OCI-LY7 (cell line): Measurements from ENCODE around the gene NKX2-8. TPM values are rescaled to one million over a fixed set of nuclear protein-coding genes. Genes with fewer than 3 reads are reported as not detected.

ENCODE experiments used
- BruUV-seq: library from RNA; stranded (reverse); fragments of 400-500 nt; replicated peaks from 2 replicates; lab custom pipeline; 2021; lab: Mats Ljungman, UMichigan
- CTCF ChIA-PET: fragments of 300-600 bp; sonication (Branson Sonifier 250); formaldehyde crosslinking; loops from one replicate; lab custom pipeline; 2022; ENCODE audit warnings: antibody characterized with exemption; ENCODE audit not compliant: unreplicated experiment; lab: Charles Lee
- POLR2A ChIA-PET: fragments of 300-600 bp; sonication (Branson Sonifier 250); formaldehyde crosslinking; loops from one replicate; lab custom pipeline; 2022; ENCODE audit warnings: antibody characterized with exemption; lab: Charles Lee
- DNase-seq: peaks from one replicate; pipeline ENCODE4 v3.0.0-alpha.2; 2015; ENCODE audit warnings: low spot score
- H2AFZ ChIP-seq: fragments of 200-600 bp; sonication (generic), shearing (Covaris generic); 2 replicates; pipeline ENCODE4 v1.6.1; 2014; ENCODE audit warnings: mild to moderate bottlenecking, antibody characterized with exemption, low read length, moderate library complexity
- H3K27ac ChIP-seq: fragments of 200-600 bp; sonication (generic); 2 replicates; pipeline ENCODE4 v1.5.1; 2014; ENCODE audit warnings: mixed run types, low read depth, mild to moderate bottlenecking, moderate library complexity, low read length, inconsistent platforms; ENCODE audit not compliant: poor library complexity, severe bottlenecking
- H3K36me3 ChIP-seq: fragments of 200-600 bp; sonication (generic); 2 replicates; pipeline ENCODE4 v1.6.1; 2014; ENCODE audit warnings: mild to moderate bottlenecking, antibody characterized with exemption, low read length, moderate library complexity, mixed read lengths; ENCODE audit not compliant: insufficient read depth
- H3K4me1 ChIP-seq: fragments of 200-600 bp; sonication (generic); 2 replicates; pipeline ENCODE4 v1.5.1; 2014; ENCODE audit warnings: mild to moderate bottlenecking, low read length; ENCODE audit not compliant: insufficient read depth, poor library complexity, severe bottlenecking
- H3K4me2 ChIP-seq: fragments of 200-600 bp; sonication (generic); 2 replicates; pipeline ENCODE4 v1.6.1; 2014; ENCODE audit warnings: mild to moderate bottlenecking, low read length
- H3K4me3 ChIP-seq: fragments of 200-600 bp; sonication (generic); 2 replicates; pipeline ENCODE4 v1.5.1; 2014; ENCODE audit warnings: mild to moderate bottlenecking, low read depth, low read length; ENCODE audit not compliant: poor library complexity, severe bottlenecking
- H3K79me2 ChIP-seq: fragments of 200-600 bp; sonication (generic); 2 replicates; pipeline ENCODE4 v1.6.1; 2016; ENCODE audit warnings: low read depth, mild to moderate bottlenecking, low read length, moderate library complexity, mixed read lengths; ENCODE audit not compliant: insufficient read depth
- H3K9me2 ChIP-seq: fragments of 200-600 bp; sonication (generic); 2 replicates; pipeline ENCODE4 v1.6.1; 2016; ENCODE audit warnings: mild to moderate bottlenecking, low read length, mixed read lengths; ENCODE audit not compliant: insufficient read depth
- H3K9me3 ChIP-seq: fragments of 200-600 bp; sonication (generic); 2 replicates; pipeline ENCODE4 v1.6.1; 2014; ENCODE audit warnings: mild to moderate bottlenecking, mixed run types, low read length, mixed read lengths
- H4K20me1 ChIP-seq: fragments of 200-600 bp; sonication (generic); 2 replicates; pipeline ENCODE4 v1.6.1; 2014; ENCODE audit warnings: mild to moderate bottlenecking, antibody characterized with exemption, low read length, moderate library complexity, mixed read lengths; ENCODE audit not compliant: insufficient read depth
- EZH2phosphoT487 ChIP-seq: fragments of 200-600 bp; sonication (generic); IDR thresholded peaks from 2 replicates; pipeline ENCODE4 v1.6.1; 2018; ENCODE audit warnings: low read depth, borderline replicate concordance, mild to moderate bottlenecking, mixed run types, antibody characterized with exemption, low read length, moderate library complexity, mixed read lengths
- intact Hi-C: fragments of 100-400 bp; cut with micrococcal nuclease; formaldehyde crosslinking; loops from one replicate; pipeline ENCODE4 v1.10.0; 2022; ENCODE audit not compliant: unreplicated experiment
- total RNA-seq, 2 experiments: library from RNA; depleted of rRNA in 1 of 2; stranded (reverse); fragments of >200 nt in 1 of 2; shearing (Covaris generic) in 1 of 2; gene quantifications; 2 replicates each; pipeline ENCODE4 v1.2.3, GENCODE V29; 2014 to 2022
- TF ChIP-seq, protein P1 (sequence below): fragments of 200-600 bp; sonication (generic); conservative IDR thresholded peaks from 2 replicates; pipeline ENCODE4 v1.5.1; 2014; ENCODE audit warnings: mild to moderate bottlenecking, antibody characterized with exemption, low read length, moderate library complexity, mixed read lengths

Gene NKX2-8
- total RNA-seq, 2 experiments from 2014 or later = not detected

DNA sequence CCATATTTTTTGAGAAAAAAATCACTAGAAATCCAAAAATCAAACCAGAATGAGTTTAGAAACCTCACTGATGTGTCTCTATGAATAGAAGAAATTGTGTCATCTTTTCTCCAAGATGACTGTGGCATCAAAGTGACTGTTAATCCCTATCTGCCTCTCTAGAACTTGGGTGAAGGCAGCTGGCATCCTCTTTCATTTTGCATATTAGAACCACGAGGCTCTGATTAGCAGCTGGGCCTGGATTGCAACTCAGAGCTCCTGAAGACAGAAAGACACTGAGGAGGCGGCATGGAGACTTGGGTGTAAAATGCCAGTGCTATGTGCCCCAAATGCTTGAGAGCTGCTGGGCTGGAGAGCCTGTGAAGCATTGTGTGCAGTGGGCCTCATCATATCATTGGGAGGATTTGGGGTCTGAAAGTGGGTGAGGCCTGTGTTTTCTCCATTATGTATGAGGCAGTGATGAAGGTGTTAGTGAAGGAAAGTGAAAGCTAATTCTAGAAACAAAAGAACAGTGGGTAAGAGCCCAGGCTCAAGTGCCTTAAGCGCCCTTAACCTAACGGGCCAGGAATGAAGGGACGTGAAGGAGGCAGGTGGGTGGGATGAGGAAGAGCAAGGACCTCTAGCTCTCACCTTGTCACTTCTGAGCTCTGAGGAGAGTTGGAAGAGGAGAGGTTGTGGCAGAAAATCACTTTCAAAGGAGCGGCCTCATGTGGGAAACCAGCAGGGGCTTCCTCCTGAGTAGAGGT lies 26.2 kb downstream of the NKX2-8 start:
- no peak overlapping the region for H3K4me2 ChIP-seq
- DNase-seq = no peak
- no peaks in the 10 kb centered on the region for H3K9me3 ChIP-seq
- intact Hi-C loops = loop anchor here (2.0 to 5.0 kb wide), 2 partner anchors 51 to 387 kb away; no protein-coding TSS in a partner anchor
- H3K27ac ChIP-seq = no peak overlapping the region
- ChIA-PET CTCF (interaction anchor here (0.7 kb wide), 1 partner anchor 62 kb away, joined by 3 read pairs; no protein-coding TSS in a partner anchor), POLR2A (interaction anchor here (0.6 to 1.2 kb wide), 2 partner anchors 46 to 329 kb away, joined by 3 to 4 read pairs; no protein-coding TSS in a partner anchor)
- no peaks in the 10 kb centered on the region for H3K79me2 ChIP-seq
- TF ChIP-seq, protein P1, sequence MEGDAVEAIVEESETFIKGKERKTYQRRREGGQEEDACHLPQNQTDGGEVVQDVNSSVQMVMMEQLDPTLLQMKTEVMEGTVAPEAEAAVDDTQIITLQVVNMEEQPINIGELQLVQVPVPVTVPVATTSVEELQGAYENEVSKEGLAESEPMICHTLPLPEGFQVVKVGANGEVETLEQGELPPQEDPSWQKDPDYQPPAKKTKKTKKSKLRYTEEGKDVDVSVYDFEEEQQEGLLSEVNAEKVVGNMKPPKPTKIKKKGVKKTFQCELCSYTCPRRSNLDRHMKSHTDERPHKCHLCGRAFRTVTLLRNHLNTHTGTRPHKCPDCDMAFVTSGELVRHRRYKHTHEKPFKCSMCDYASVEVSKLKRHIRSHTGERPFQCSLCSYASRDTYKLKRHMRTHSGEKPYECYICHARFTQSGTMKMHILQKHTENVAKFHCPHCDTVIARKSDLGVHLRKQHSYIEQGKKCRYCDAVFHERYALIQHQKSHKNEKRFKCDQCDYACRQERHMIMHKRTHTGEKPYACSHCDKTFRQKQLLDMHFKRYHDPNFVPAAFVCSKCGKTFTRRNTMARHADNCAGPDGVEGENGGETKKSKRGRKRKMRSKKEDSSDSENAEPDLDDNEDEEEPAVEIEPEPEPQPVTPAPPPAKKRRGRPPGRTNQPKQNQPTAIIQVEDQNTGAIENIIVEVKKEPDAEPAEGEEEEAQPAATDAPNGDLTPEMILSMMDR = no peak
- TF ChIP-seq EZH2phosphoT487 = no peak
- H4K20me1 ChIP-seq = no peaks in the 10 kb centered on the region
- no peaks in the 10 kb centered on the region for H3K4me1 ChIP-seq
- no peaks in the 10 kb centered on the region for H3K9me2 ChIP-seq
- H3K4me3 ChIP-seq = no peak overlapping the region
- BruUV-seq = no TSS peak
- no peaks in the 10 kb centered on the region for H3K36me3 ChIP-seq
- no peak overlapping the region for H2AFZ ChIP-seq

DNA sequence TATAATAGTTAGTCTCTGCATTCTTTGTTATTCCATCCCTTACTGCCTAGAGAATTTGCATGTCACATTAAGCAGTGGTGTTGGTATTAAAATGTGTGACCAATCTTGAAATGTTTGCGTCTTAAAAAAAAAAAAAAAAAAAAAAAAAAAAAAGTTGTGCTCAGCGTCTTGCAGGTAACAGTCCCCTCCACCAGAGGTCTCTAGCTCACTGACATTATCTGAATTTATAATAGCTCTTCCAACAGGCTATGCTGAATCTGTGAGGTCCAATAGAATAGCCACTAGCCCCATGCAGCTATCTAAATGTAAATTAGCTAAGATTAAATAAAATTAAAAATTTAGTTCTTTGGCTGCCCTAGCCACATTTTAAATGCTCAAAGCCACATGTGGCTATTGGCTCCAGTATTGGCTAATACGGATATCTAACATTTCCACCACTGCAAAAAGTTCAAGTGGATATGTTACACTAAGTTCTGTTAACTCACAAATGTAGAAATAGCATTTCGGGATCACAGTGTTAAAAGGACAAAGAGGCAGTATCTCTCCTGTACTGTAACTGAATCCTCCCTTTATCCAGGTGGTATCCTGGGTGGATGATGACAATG lies 28.7 kb downstream of the NKX2-8 start:
- H2AFZ ChIP-seq = no peak overlapping the region
- TF ChIP-seq, protein P1 = peak; percentile 74
- no peak for TF ChIP-seq EZH2phosphoT487

More for the DNA sequence above, 28.7 kb downstream of the NKX2-8 start:
- Histone ChIP-seq H3K4me2 (no peak overlapping the region), H3K9me2 (no peaks in the 10 kb centered on the region; the same call in 1 of the 2 replicates), H3K36me3 (no peaks in the 10 kb centered on the region), H3K79me2 (no peaks in the 10 kb centered on the region), H4K20me1 (no peaks in the 10 kb centered on the region), H3K4me3 (no peak overlapping the region), H3K27ac (no peak overlapping the region), H3K4me1 (no peaks in the 10 kb centered on the region), H3K9me3 (no peaks in the 10 kb centered on the region)
- intact Hi-C loops = loop anchor here (2.0 kb wide), 1 partner anchor 389 kb away; no protein-coding TSS in a partner anchor
- CTCF ChIA-PET = interaction anchor here (1.6 kb wide), 1 partner anchor 389 kb away, joined by 3 read pairs; no protein-coding TSS in a partner anchor
- POLR2A ChIA-PET = interaction anchor here (0.6 to 1.2 kb wide), 8 partner anchors 10 to 622 kb away, joined by 3 to 9 read pairs (median 6); no protein-coding TSS in a partner anchor
- no TSS peak for BruUV-seq
- peak; percentile 59 for DNase-seq
